Lower leg skin (tissue), 4 donors: ENCODE measurements around the gene CNNM2. TPM values are rescaled to one million over a fixed set of nuclear protein-coding genes. Genes with fewer than 3 reads are reported as not detected.

ENCODE experiments used
- DNase-seq, 2 donors: peaks; one replicate each; pipeline ENCODE4 v3.0.0-alpha.2; 2019; ENCODE audit warnings: low spot score in 2 of 2
- H3K4me3 ChIP-seq: fragments of 200-600 bp; sonication (generic); 2 replicates; pipeline ENCODE4 v1.5.1; 2017; ENCODE audit warnings: mild to moderate bottlenecking, low read depth; ENCODE audit not compliant: poor library complexity, severe bottlenecking
- POLR2A ChIP-seq, 2 donors: fragments of 450-650 bp; IDR thresholded peaks; one replicate each; pipeline ENCODE4 v1.6.1; 2016 to 2017; ENCODE audit warnings: antibody characterized with exemption in 2 of 2, mild to moderate bottlenecking in 1 of 2, moderate library complexity in 1 of 2
- WGBS, 2 donors: methylation state at CpG; one replicate each; pipeline ENCODE4 v1.1.5; 2018; 5-methylcytosine and 5-hydroxymethylcytosine counted together
- intact Hi-C: fragments of 100-400 bp; cut with DNase I; formaldehyde crosslinking; loops from one replicate; pipeline ENCODE4 v1.15.0; 2023; ENCODE audit warnings: low total_unique reads
- total RNA-seq, 4 donors: library from RNA; depleted of rRNA; stranded (reverse); fragments of >200 nt; gene quantifications; one replicate each; pipeline ENCODE4 v1.1.0, GENCODE V29; 2016
- TF ChIP-seq, protein P1 (sequence below), 3 donors: fragments of 450-650 bp; IDR thresholded peaks; one replicate each; pipeline ENCODE4 v1.5.1; 2016; ENCODE audit warnings: antibody characterized with exemption in 3 of 3, mild to moderate bottlenecking in 3 of 3, moderate library complexity in 2 of 3

Gene CNNM2
- total RNA-seq, 4 donors from 2014 or later, result 9.6 to 21.9 (median 14.5) TPM

DNA sequence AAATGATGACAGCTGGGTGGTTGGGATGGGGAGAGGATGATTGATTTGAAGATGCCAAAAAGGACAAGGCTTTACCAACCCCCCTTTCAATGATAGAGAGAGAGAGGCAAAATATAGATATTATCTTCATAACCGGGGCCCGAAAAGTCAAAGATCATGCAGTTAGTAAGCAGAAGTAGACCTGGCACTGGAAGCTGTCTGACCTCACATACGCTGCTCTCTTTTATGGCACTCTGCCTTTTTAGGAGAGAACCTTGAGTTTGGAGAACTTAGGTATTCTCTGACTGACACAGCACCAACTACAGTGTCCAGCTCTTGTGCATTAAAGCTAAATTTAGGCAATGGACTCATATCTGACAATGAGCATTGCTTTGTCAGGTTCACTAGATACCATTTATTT lies 30.7 kb downstream of the CNNM2 start:
- TF ChIP-seq, protein P1, sequence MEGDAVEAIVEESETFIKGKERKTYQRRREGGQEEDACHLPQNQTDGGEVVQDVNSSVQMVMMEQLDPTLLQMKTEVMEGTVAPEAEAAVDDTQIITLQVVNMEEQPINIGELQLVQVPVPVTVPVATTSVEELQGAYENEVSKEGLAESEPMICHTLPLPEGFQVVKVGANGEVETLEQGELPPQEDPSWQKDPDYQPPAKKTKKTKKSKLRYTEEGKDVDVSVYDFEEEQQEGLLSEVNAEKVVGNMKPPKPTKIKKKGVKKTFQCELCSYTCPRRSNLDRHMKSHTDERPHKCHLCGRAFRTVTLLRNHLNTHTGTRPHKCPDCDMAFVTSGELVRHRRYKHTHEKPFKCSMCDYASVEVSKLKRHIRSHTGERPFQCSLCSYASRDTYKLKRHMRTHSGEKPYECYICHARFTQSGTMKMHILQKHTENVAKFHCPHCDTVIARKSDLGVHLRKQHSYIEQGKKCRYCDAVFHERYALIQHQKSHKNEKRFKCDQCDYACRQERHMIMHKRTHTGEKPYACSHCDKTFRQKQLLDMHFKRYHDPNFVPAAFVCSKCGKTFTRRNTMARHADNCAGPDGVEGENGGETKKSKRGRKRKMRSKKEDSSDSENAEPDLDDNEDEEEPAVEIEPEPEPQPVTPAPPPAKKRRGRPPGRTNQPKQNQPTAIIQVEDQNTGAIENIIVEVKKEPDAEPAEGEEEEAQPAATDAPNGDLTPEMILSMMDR (IDR thresholded peaks at IDR 0.05), result no peak
- no peak for TF ChIP-seq POLR2A (IDR thresholded peaks at IDR 0.05)
- no peak for DNase-seq
- intact Hi-C loops, result no loop called here
- WGBS, 2 donors, result 94 to 95% methylated on average over 3 of the region's 3 CpGs
- H3K4me3 ChIP-seq, result no peak overlapping the region

- 89 to 93% methylated on average over 4 of the region's 4 CpGs for WGBS, 2 donors
- intact Hi-C loops, result no loop called here
- TF ChIP-seq, protein P1 (IDR thresholded peaks at IDR 0.05), result no peak
- no peak for TF ChIP-seq POLR2A (IDR thresholded peaks at IDR 0.05)
- no peak for DNase-seq
- H3K4me3 ChIP-seq, result no peak overlapping the region
These were observed 31.8 kb downstream of the CNNM2 start for GRCh38 chr10:102949916-102950315.

DNA sequence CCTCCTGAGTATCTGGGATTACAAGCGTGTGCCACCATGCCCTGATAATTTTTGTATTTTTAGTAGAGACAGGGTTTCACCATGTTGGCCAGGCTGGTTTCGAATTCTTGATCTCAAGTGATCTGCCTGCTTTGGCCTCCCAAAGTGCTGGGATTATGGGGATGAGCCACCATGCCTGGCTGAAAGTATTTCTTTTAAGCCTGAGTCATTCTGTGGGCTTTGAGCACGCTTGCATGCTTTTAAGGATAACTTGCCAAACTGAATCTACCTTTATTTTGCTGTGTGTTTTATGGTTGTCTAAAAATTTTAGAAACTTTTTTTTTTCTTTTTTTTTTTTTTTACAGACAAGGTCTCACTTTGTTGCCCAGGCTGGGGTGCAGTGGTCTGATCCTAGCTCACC lies 33.2 kb downstream of the CNNM2 start:
- H3K4me3 ChIP-seq, result no peak overlapping the region
- no peak for DNase-seq
- intact Hi-C loops, result no loop called here
- WGBS, 2 donors, result 94 to 95% methylated on average over 3 of the region's 3 CpGs
- TF ChIP-seq, protein P1 (IDR thresholded peaks at IDR 0.05), result no peak
- TF ChIP-seq POLR2A (IDR thresholded peaks at IDR 0.05), result no peak

DNA sequence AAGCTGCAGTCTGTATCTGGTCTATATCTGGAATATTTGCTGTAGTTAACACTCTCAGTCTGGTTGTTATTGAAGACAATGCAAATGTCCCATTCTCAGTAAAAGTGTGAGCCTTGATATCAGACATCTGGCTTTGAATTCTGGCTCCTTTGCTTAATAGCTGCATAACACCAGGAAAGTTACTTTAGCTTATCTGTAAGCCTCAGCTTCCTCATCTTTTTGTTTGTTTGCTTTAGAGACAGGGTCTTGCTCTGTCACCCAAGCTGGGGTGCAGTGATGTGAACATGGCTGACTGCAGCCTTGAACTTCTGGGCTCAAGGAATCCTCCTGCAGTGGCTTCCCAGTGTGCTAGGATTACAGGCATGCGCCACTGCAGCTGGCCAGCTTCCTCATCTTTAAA lies 41.3 kb downstream of the CNNM2 start:
- 92 to 94% methylated on average over 1 of the region's 1 CpG for WGBS, 2 donors
- intact Hi-C loops, result no loop called here

GRCh38 chr10:102960157-102960556 lies 42.1 kb downstream of the CNNM2 start:
- DNase-seq, result no peak
- TF ChIP-seq, protein P1 (IDR thresholded peaks at IDR 0.05), result no peak
- no peak for TF ChIP-seq POLR2A (IDR thresholded peaks at IDR 0.05)
- intact Hi-C loops, result no loop called here
- H3K4me3 ChIP-seq, result no peak overlapping the region
- 91 to 95% methylated on average over 5 of the region's 5 CpGs for WGBS, 2 donors

More for the DNA sequence above, 41.3 kb downstream of the CNNM2 start:
- DNase-seq, result no peak
- H3K4me3 ChIP-seq, result no peak overlapping the region
- TF ChIP-seq POLR2A (IDR thresholded peaks at IDR 0.05), result no peak
- TF ChIP-seq, protein P1 (IDR thresholded peaks at IDR 0.05), result no peak

GRCh38 chr10:102962267-102962666 lies 44.2 kb downstream of the CNNM2 start:
- H3K4me3 ChIP-seq, result no peak overlapping the region
- intact Hi-C loops, result no loop called here
- TF ChIP-seq POLR2A (IDR thresholded peaks at IDR 0.05), result no peak
- TF ChIP-seq, protein P1 (IDR thresholded peaks at IDR 0.05), result no peak
- no peak for DNase-seq
- 87 to 94% methylated on average over 1 of the region's 1 CpG for WGBS, 2 donors
